ENCODE data around the gene MLLT6. TPM values are rescaled to one million over a fixed set of nuclear protein-coding genes. Genes with fewer than 3 reads are reported as not detected.

MLLT6 gene
- polyA plus RNA-seq, 1 donor from 2014 or later = 7.9 TPM

DNA sequence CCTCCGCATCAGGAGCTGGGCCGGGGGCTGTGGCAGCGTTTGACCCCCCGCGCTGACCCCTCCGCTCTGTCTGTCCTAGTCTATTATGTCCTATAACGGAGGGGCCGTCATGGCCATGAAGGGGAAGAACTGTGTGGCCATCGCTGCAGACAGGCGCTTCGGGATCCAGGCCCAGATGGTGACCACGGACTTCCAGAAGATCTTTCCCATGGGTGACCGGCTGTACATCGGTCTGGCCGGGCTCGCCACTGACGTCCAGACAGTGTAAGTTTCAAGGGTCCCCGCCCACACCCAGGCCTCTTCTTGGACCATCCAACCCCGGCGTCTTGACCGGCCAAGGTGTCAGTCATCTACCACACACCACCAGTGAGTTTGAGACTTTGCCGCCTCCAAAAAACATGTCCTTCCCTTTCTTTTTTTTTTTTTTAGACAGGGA lies 48.0 kb downstream of the MLLT6 start:
- H3K27me3 Mint-ChIP-seq = peaks cover 27% of the 10 kb centered on the region
- H3K9me3 Mint-ChIP-seq = peaks cover 0 to 3% (median 0%) of the 10 kb centered on the region in 3 donors
- peak overlapping the region; percentile 81 to 100 (median 98) for H3K4me3 Mint-ChIP-seq
- H3K4me1 Mint-ChIP-seq = peaks cover 22 to 35% (median 24%) of the 10 kb centered on the region in 3 donors
- peak overlapping the region in 2 of 3 donors; percentile 91 to 100 for H3K27ac Mint-ChIP-seq
- H3K36me3 Mint-ChIP-seq = peaks cover 1% of the 10 kb centered on the region

DNA sequence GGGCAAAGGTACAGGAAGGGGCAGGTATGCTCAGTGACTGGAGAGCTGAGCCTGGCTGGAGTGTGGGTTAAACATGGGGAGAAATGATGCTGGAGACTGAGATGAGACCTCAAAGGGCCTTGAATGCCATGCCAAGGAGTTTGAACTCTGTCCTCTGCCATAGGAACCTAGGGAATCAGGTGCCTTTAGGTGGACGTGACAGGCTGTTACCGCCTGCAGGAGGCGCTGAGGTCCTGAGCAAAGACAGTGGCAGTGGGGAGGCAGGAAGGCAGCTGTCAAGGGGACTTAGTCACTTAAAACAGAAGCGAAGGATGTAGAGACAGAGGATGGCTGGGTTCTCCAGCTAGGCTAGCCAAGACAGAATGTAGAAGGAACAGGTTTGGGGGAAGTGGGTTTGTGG lies 56.5 kb downstream of the MLLT6 start:
- H3K27ac Mint-ChIP-seq = peak overlapping the region in 1 of 3 donors; percentile 26
- H3K4me1 Mint-ChIP-seq = peaks cover 0 to 3% (median 0%) of the 10 kb centered on the region in 3 donors
- H3K27me3 Mint-ChIP-seq = no peaks in the 10 kb centered on the region
- H3K36me3 Mint-ChIP-seq = peaks cover 3% of the 10 kb centered on the region
- H3K4me3 Mint-ChIP-seq = peak overlapping the region in 1 of 4 donors; percentile 6
- no peaks in the 10 kb centered on the region for H3K9me3 Mint-ChIP-seq

DNA sequence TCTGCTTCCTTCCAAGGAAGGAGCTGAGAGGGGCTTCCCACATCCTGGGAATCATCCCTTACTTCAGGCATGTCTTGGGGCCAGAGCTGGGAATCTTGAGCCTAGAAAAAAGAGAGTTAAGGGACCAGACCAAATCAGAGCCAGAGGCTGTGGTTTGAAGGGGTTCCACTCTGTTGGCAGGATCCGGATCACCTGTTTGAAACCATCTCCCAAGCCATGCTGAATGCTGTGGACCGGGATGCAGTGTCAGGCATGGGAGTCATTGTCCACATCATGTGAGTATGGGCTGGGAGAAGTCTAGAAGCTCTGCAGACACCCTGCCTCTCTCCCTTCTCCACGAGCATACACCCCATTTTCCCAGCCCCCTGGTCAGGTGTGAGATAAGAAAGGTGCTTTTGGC lies 57.2 kb downstream of the MLLT6 start:
- Mint-ChIP-seq H3K36me3 (peaks cover 3% of the 10 kb centered on the region), H3K27me3 (no peaks in the 10 kb centered on the region), H3K27ac (no peak overlapping the region)

DNA sequence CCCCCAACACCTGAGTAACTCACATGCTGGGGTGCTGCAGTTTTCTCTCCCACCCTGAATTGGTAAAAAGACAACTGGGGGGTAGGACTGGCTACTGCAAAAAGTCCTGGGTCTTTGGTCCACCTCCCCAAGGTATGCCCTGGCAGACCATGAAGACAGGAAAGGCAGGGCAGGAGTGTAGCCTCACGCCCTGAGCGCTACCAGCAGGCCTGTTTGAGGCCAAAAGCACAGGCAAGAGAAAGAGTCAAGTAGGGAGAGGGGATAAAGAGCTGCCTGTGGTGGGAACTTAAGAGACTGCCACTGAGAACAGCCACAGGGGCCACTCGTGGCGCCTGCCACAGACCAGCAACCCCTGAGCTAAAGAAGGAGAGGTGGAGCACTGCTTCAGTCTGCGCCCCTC lies 61.3 kb downstream of the MLLT6 start:
- H3K27ac Mint-ChIP-seq = no peak overlapping the region

More for the DNA sequence above, 57.2 kb downstream of the MLLT6 start:
- H3K9me3 Mint-ChIP-seq = no peaks in the 10 kb centered on the region
- no peak overlapping the region for H3K4me3 Mint-ChIP-seq
- peaks cover 0 to 3% (median 0%) of the 10 kb centered on the region in 3 donors for H3K4me1 Mint-ChIP-seq

DNA sequence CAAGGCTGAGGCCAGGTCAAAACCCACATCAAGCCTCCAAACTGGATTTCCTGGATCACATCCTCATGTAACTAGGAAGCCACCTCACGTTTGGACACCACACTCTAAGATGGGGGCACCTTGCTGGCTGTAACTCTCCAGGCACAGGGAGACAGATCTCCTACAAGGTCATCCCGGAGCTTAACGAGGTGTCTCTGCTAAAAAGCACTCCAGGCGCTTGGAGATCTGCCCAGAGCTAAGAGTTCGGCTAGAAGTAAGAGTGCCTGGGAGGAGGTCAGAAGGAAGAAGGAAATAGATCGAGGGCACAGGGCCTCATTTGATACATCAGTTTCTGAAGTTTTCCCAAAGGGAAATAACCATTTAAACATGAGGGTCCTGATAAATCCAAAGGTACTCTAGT lies 63.3 kb downstream of the MLLT6 start:
- H3K27ac Mint-ChIP-seq = no peak overlapping the region

More for the DNA sequence above, 61.3 kb downstream of the MLLT6 start:
- Mint-ChIP-seq H3K27me3 (no peaks in the 10 kb centered on the region), H3K4me1 (peaks cover 0 to 3% (median 0%) of the 10 kb centered on the region in 3 donors), H3K36me3 (peaks cover 5% of the 10 kb centered on the region), H3K4me3 (no peak overlapping the region), H3K9me3 (no peaks in the 10 kb centered on the region)

DNA sequence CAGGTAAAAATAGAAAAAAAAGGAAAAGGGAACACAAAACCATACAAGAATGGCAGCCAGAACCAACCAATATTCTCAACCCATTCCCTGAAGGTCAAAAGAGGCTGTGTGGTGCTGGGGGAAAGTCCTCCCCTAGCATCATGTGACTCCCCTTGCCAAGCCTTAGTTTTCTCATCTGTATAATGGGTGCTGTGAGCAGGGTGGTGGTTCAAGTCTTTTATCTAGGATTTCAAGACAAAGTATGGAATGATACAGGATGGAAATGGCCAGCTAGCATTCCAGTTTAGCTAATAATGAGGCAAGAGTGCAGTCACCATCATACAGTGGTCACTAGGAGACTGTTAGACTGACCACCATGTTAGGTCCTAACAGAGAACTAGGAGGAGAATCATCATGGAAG lies 68.2 kb downstream of the MLLT6 start:
- Mint-ChIP-seq H3K4me1 (no peaks in the 10 kb centered on the region), H3K4me3 (no peak overlapping the region), H3K27me3 (no peaks in the 10 kb centered on the region), H3K27ac (no peak overlapping the region), H3K36me3 (peaks cover 3% of the 10 kb centered on the region), H3K9me3 (no peaks in the 10 kb centered on the region)

More for the DNA sequence above, 63.3 kb downstream of the MLLT6 start:
- H3K4me3 Mint-ChIP-seq = no peak overlapping the region
- no peaks in the 10 kb centered on the region for H3K9me3 Mint-ChIP-seq
- no peaks in the 10 kb centered on the region for H3K27me3 Mint-ChIP-seq
- H3K4me1 Mint-ChIP-seq = no peaks in the 10 kb centered on the region
- peaks cover 1% of the 10 kb centered on the region for H3K36me3 Mint-ChIP-seq

DNA sequence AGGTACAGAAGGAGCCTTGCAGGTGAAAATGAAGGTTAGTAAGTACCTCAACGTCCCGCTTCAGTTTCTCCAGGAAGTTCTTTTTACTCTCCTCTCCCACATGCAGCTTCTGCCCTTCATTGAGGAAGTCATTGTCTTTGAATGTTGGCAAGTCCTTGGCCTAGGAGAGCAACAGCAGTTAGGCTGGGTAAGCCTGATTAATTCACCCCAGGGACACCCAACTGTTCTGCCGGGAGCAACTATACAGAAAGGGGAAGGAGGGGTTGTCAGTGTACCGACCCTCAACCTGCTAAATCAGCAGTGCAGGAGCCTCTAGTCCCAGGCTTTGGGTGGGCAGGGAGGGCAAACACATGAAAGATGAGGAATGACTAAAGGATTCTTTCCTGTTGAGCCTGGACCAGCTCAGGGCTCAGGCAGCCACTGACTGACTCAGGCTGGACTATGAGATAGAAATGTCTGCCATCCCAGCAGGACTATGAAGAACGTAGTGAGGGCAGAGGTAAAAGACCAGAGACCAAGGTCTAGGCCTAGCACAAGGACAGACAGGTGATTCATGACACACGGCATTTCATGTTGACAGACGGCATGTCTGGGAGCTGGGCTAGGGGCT lies 72.7 kb downstream of the MLLT6 start:
- H3K36me3 Mint-ChIP-seq = peaks cover 4% of the 10 kb centered on the region
- H3K9me3 Mint-ChIP-seq = no peaks in the 10 kb centered on the region
- no peaks in the 10 kb centered on the region for H3K27me3 Mint-ChIP-seq
- no peak overlapping the region for H3K27ac Mint-ChIP-seq
- no peak overlapping the region for H3K4me3 Mint-ChIP-seq
- H3K4me1 Mint-ChIP-seq = peaks cover 0 to 2% (median 0%) of the 10 kb centered on the region in 3 donors

Other genes starting within 250 kb of the MLLT6 start
- not detected for gene SRCIN1, start 99.3 kb upstream of the MLLT6 start, polyA plus RNA-seq
- not detected for gene EPOP, start 30.3 kb upstream of the MLLT6 start, polyA plus RNA-seq
- gene CISD3, start 25.1 kb downstream of the MLLT6 start, polyA plus RNA-seq = 29.1 TPM
- gene PCGF2, start 43.1 kb downstream of the MLLT6 start, polyA plus RNA-seq = not detected
- 426 TPM for gene PSMB3, start 47.5 kb downstream of the MLLT6 start, polyA plus RNA-seq
- 11.5 TPM for gene PIP4K2B, start 94.3 kb downstream of the MLLT6 start, polyA plus RNA-seq
- gene CWC25, start 120.0 kb downstream of the MLLT6 start, polyA plus RNA-seq = 17.1 TPM
- gene RPL23, start 148.4 kb downstream of the MLLT6 start, polyA plus RNA-seq = 1,385 TPM
- gene LASP1, start 164.8 kb downstream of the MLLT6 start, polyA plus RNA-seq = 44.5 TPM

Measured in IgD-negative memory B cell (primary cell).